ENCODE data around the gene ADAMTS2. TPM values are rescaled to one million over a fixed set of nuclear protein-coding genes. Genes with fewer than 3 reads are reported as not detected.

The ADAMTS2 gene
- total RNA-seq, 3 donors from 2014 or later (not counting 1 experiment from before 2014, with no cell fraction given), result 0.28 TPM; not detected in 2

- Histone ChIP-seq H3K36me3 (ENCODE audit: control insufficient read depth, insufficient read depth, low read length) (no peaks in the 10 kb centered on the region), H3K27ac (ENCODE audit: low read length) (no peak overlapping the region), H3K4me3 (ENCODE audit: low read length) (no peak overlapping the region), H3K27me3 (ENCODE audit: control insufficient read depth, insufficient read depth, low read length) (no peaks in the 10 kb centered on the region), H3K4me1 (ENCODE audit: control insufficient read depth, insufficient read depth, low read length) (no peaks in the 10 kb centered on the region), H3K9me3 (ENCODE audit: control insufficient read depth, insufficient read depth, low read length) (peaks cover 3% of the 10 kb centered on the region)
- no peak for ATAC-seq
- H3K4me1 Mint-ChIP-seq, result no peaks in the 10 kb centered on the region
- H3K27me3 Mint-ChIP-seq (ENCODE audit: low read depth in 2 of 2), result peaks cover 0 to 5% of the 10 kb centered on the region in 2 donors
- no peaks in the 10 kb centered on the region for H3K36me3 Mint-ChIP-seq
- no peak for TF ChIP-seq CTCF (IDR thresholded peaks at IDR 0.05)
- no peak overlapping the region for H3K27ac Mint-ChIP-seq
- WGBS (ENCODE audit: insufficient coverage), result 91% methylated on average over 14 of the region's 14 CpGs
- peaks cover 0 to 5% of the 10 kb centered on the region in 2 donors for H3K9me3 Mint-ChIP-seq
- intact Hi-C loops (cut with micrococcal nuclease), result no loop called here
- no peak overlapping the region for H3K4me3 Mint-ChIP-seq
- DNase-seq, result no peak
Observed at GRCh38 chr5:179221196-179221876, 123.9 kb downstream of the ADAMTS2 start.

- peaks cover 0 to 3% of the 10 kb centered on the region in 2 donors for H3K27me3 Mint-ChIP-seq (ENCODE audit: low read depth in 2 of 2)
- H3K27ac Mint-ChIP-seq, result no peak overlapping the region
- Histone ChIP-seq H3K4me1 (ENCODE audit: control insufficient read depth, insufficient read depth, low read length) (no peaks in the 10 kb centered on the region), H3K36me3 (ENCODE audit: control insufficient read depth, insufficient read depth, low read length) (no peaks in the 10 kb centered on the region), H3K4me3 (ENCODE audit: low read length) (no peak overlapping the region), H3K27me3 (ENCODE audit: control insufficient read depth, insufficient read depth, low read length) (no peaks in the 10 kb centered on the region), H3K27ac (ENCODE audit: low read length) (no peak overlapping the region), H3K9me3 (ENCODE audit: control insufficient read depth, insufficient read depth, low read length) (peaks cover 3% of the 10 kb centered on the region)
- WGBS (ENCODE audit: insufficient coverage), result 84% methylated on average over 8 of the region's 8 CpGs
- H3K4me3 Mint-ChIP-seq, result no peak overlapping the region
- no peak for TF ChIP-seq CTCF (IDR thresholded peaks at IDR 0.05)
- intact Hi-C loops (cut with micrococcal nuclease), result no loop called here
- no peaks in the 10 kb centered on the region for H3K36me3 Mint-ChIP-seq
- peaks cover 0 to 5% of the 10 kb centered on the region in 2 donors for H3K9me3 Mint-ChIP-seq
- DNase-seq (no peak), ATAC-seq (no peak)
- no peaks in the 10 kb centered on the region for H3K4me1 Mint-ChIP-seq
Observed at GRCh38 chr5:179220716-179221115, 124.5 kb downstream of the ADAMTS2 start.

GRCh38 chr5:179219661-179220620 is 125.3 kb downstream of the ADAMTS2 start:
- no peaks in the 10 kb centered on the region for H3K36me3 ChIP-seq (ENCODE audit: control insufficient read depth, insufficient read depth, low read length)
- no peak overlapping the region for H3K4me3 Mint-ChIP-seq
- H3K9me3 ChIP-seq (ENCODE audit: control insufficient read depth, insufficient read depth, low read length), result peaks cover 3% of the 10 kb centered on the region
- no peak for TF ChIP-seq CTCF (IDR thresholded peaks at IDR 0.05)
- ATAC-seq (no peak), DNase-seq (no peak)
- no peak overlapping the region for H3K27ac ChIP-seq (ENCODE audit: low read length)
- peaks cover 0 to 3% of the 10 kb centered on the region in 2 donors for H3K27me3 Mint-ChIP-seq (ENCODE audit: low read depth in 2 of 2)
- intact Hi-C loops (cut with micrococcal nuclease), result no loop called here
- no peak overlapping the region for H3K27ac Mint-ChIP-seq
- WGBS (ENCODE audit: insufficient coverage), result 58% methylated on average over 30 of the region's 30 CpGs
- H3K36me3 Mint-ChIP-seq, result no peaks in the 10 kb centered on the region
- no peaks in the 10 kb centered on the region for H3K27me3 ChIP-seq (ENCODE audit: control insufficient read depth, insufficient read depth, low read length)
- no peaks in the 10 kb centered on the region for H3K4me1 ChIP-seq (ENCODE audit: control insufficient read depth, insufficient read depth, low read length)
- no peaks in the 10 kb centered on the region for H3K4me1 Mint-ChIP-seq
- peaks cover 0 to 5% of the 10 kb centered on the region in 2 donors for H3K9me3 Mint-ChIP-seq
- H3K4me3 ChIP-seq (ENCODE audit: low read length), result no peak overlapping the region

All from natural killer cell (primary cell).